HepG2 (cell line): Measurements from ENCODE around the gene OGT. TPM values are rescaled to one million over a fixed set of nuclear protein-coding genes. Genes with fewer than 3 reads are reported as not detected.

Source experiments
- ATAC-seq: fragments of 200-7000 bp; cut with Tn5 transposase; 3 replicates; pipeline ENCODE4 v1.9.1; 2020; ENCODE audit warnings: mild to moderate bottlenecking, moderate library complexity
- BruUV-seq: library from RNA; stranded (reverse); fragments of 400-500 nt; replicated peaks from 2 replicates; lab custom pipeline; 2021; lab: Mats Ljungman, UMichigan
- CTCF ChIA-PET: fragments of 300-600 bp; formaldehyde crosslinking; extraction: SDS; loops from one replicate; lab custom pipeline; 2021; ENCODE audit warnings: low total read pairs, inconsistent platforms, low intra/inter-chr PET ratio; lab: Yijun Ruan, JAX
- POLR2A ChIA-PET: fragments of 350-600 bp; sonication (Branson Sonifier 250); formaldehyde crosslinking; loops from one replicate; lab custom pipeline; 2020; ENCODE audit warnings: antibody characterized with exemption, inconsistent platforms; lab: Yijun Ruan, JAX
- DNase-seq: peaks from one replicate; pipeline ENCODE4 v3.0.0-alpha.2; 2015; ENCODE audit warnings: low spot score
- FAIRE-seq: peaks from 3 replicates; lab custom pipeline; 2011; peaks lifted over from hg19 to GRCh38; lab: Jason Lieb, UNC
- H2AFZ ChIP-seq: one replicate; pipeline ENCODE4 v1.6.1; 2011; ENCODE audit warnings: low read length, inconsistent platforms
- H3K27ac ChIP-seq: fragments of 300-600 bp; 3 replicates; pipeline ENCODE4 v1.8.0; 2011; ENCODE audit warnings: mixed run types, mild to moderate bottlenecking, mixed read lengths, low read length, inconsistent platforms; ENCODE audit not compliant: insufficient read depth; ENCODE audit errors: extremely low read length
- H3K27me3 ChIP-seq, 2 experiments: fragments of 200-600 bp in 1 of 2; 2 replicates in 1 of 2; 3 replicates in 1 of 2; pipeline versions ENCODE4 v1.6.0 to v1.8.0; 2011; ENCODE audit warnings: low read length in 2 of 2, mild to moderate bottlenecking in 2 of 2, moderate library complexity in 2 of 2, inconsistent platforms in 1 of 2; ENCODE audit not compliant: insufficient read depth in 2 of 2, control insufficient read depth in 1 of 2
- H3K36me3 ChIP-seq, 2 experiments: fragments of 200-600 bp in 1 of 2; replicated peaks in 1 of 2; 2 replicates in 1 of 2; 3 replicates in 1 of 2; pipeline versions ENCODE4 v1.5.1 to v1.8.0; 2011; ENCODE audit warnings: low read length in 2 of 2, inconsistent platforms in 1 of 2; ENCODE audit not compliant: insufficient read depth in 2 of 2, control insufficient read depth in 1 of 2
- H3K4me1 ChIP-seq: 2 replicates; pipeline ENCODE4 v1.5.1; 2012; ENCODE audit warnings: low read length, inconsistent platforms; ENCODE audit not compliant: insufficient read depth
- H3K4me2 ChIP-seq: 2 replicates; pipeline ENCODE4 v1.6.0; 2011; ENCODE audit warnings: low read depth, low read length, inconsistent platforms
- H3K4me3 ChIP-seq, 3 experiments: fragments of 200-600 bp in 1 of 3; sonication (generic), shearing (Covaris generic) in 1 of 3; replicated peaks in 1 of 3; 2 replicates each; pipeline ENCODE4 v1.5.1; 2011 to 2016; ENCODE audit warnings: low read length in 3 of 3, inconsistent platforms in 2 of 3, low read depth in 2 of 3, mild to moderate bottlenecking in 2 of 3, control low read depth in 1 of 3, mixed read lengths in 1 of 3; ENCODE audit not compliant: insufficient read depth in 1 of 3
- H3K79me2 ChIP-seq: one replicate; pipeline ENCODE4 v1.6.1; 2011; ENCODE audit warnings: low read length, inconsistent platforms; ENCODE audit not compliant: insufficient read depth
- H3K9ac ChIP-seq: 2 replicates; pipeline ENCODE4 v1.6.0; 2011; ENCODE audit warnings: mild to moderate bottlenecking, low read depth, low read length, inconsistent platforms; ENCODE audit not compliant: insufficient read depth
- H3K9me3 ChIP-seq: 2 replicates; pipeline ENCODE4 v1.5.1; 2012; ENCODE audit warnings: mild to moderate bottlenecking, low read length
- H4K20me1 ChIP-seq: 2 replicates; pipeline ENCODE4 v1.6.0; 2011; ENCODE audit warnings: inconsistent platforms, mild to moderate bottlenecking, low read length, moderate library complexity; ENCODE audit not compliant: insufficient read depth
- ARHGAP35 ChIP-seq: sonication (generic); formaldehyde crosslinking; IDR thresholded peaks from 2 replicates; pipeline ENCODE4 v1.9.0; 2022; ENCODE audit warnings: mild to moderate bottlenecking, inconsistent platforms, moderate library complexity, missing genetic modification reagents, borderline replicate concordance
- BORCS8-MEF2B ChIP-seq: sonication (generic); formaldehyde crosslinking; IDR thresholded peaks from 2 replicates; pipeline ENCODE4 v1.8.0; 2022; ENCODE audit warnings: mild to moderate bottlenecking, missing genetic modification reagents
- CENPX ChIP-seq: sonication (generic); formaldehyde crosslinking; IDR thresholded peaks from 2 replicates; pipeline ENCODE4 v1.9.0; 2021; ENCODE audit warnings: mild to moderate bottlenecking, missing genetic modification reagents, moderate library complexity
- ELF3 ChIP-seq: IDR thresholded peaks from 2 replicates; pipeline ENCODE4 v1.6.1; 2016; ENCODE audit warnings: missing genetic modification reagents, missing compliant biosample characterization
- FOXC1 ChIP-seq: sonication (generic); formaldehyde crosslinking; IDR thresholded peaks from 2 replicates; pipeline ENCODE4 v1.8.0; 2022; ENCODE audit warnings: mild to moderate bottlenecking, missing genetic modification reagents, borderline replicate concordance
- JUNB ChIP-seq: sonication (generic); formaldehyde crosslinking; IDR thresholded peaks from 2 replicates; pipeline ENCODE4 v1.8.0; 2022; ENCODE audit warnings: missing genetic modification reagents, mild to moderate bottlenecking, borderline replicate concordance
- KDM2A ChIP-seq: sonication (generic); formaldehyde crosslinking; IDR thresholded peaks from 2 replicates; pipeline ENCODE4 v1.4.0; 2020; ENCODE audit warnings: low read depth, missing genetic modification reagents, borderline replicate concordance
- NFKB2 ChIP-seq: sonication (generic); formaldehyde crosslinking; IDR thresholded peaks from 2 replicates; pipeline ENCODE4 v1.4.0; 2020; ENCODE audit warnings: missing genetic modification reagents, borderline replicate concordance
- SALL1 ChIP-seq: sonication (generic); formaldehyde crosslinking; IDR thresholded peaks from 2 replicates; pipeline ENCODE4 v1.8.0; 2022; ENCODE audit warnings: mild to moderate bottlenecking, missing genetic modification reagents
- ZBTB7B ChIP-seq: sonication (generic); formaldehyde crosslinking; IDR thresholded peaks from 2 replicates; pipeline ENCODE4 v1.4.0; 2020; ENCODE audit warnings: missing genetic modification reagents
- ZFY ChIP-seq: sonication (generic); formaldehyde crosslinking; IDR thresholded peaks from 2 replicates; pipeline ENCODE4 v1.4.0; 2020; ENCODE audit warnings: missing genetic modification reagents
- ZNF205 ChIP-seq: IDR thresholded peaks from 2 replicates; pipeline ENCODE4 v1.6.1; 2018; ENCODE audit warnings: missing biosample characterization, missing genetic modification reagents
- ZNF292 ChIP-seq: sonication (generic); formaldehyde crosslinking; IDR thresholded peaks from 2 replicates; pipeline ENCODE4 v1.8.1; 2022; ENCODE audit warnings: mild to moderate bottlenecking, low read depth, missing genetic modification reagents, borderline replicate concordance
- ZNF709 ChIP-seq: sonication (generic); formaldehyde crosslinking; IDR thresholded peaks from 2 replicates; pipeline ENCODE4 v1.5.0; 2020; ENCODE audit warnings: mild to moderate bottlenecking, missing genetic modification reagents
- ZNF841 ChIP-seq: sonication (generic); formaldehyde crosslinking; IDR thresholded peaks from 2 replicates; pipeline ENCODE4 v1.8.1; 2023; ENCODE audit warnings: missing genetic modification reagents, borderline replicate concordance
- WGBS: methylation state at CpG from one replicate; pipeline ENCODE4 v1.1.6; 2017; ENCODE audit warnings: low lambda C conversion rate; 5-methylcytosine and 5-hydroxymethylcytosine counted together
- in situ Hi-C: cut with HindIII; loops from 2 replicates; pipeline ENCODE4 v1.10.0; 2017; ENCODE audit warnings: low pct_unique_long_range_greater_than_20kb; ENCODE audit not compliant: extremely low pct_ligation_motif_present
- intact Hi-C: fragments of 100-400 bp; cut with micrococcal nuclease; formaldehyde crosslinking; loops from one replicate; pipeline ENCODE4 v1.10.0; 2022; ENCODE audit not compliant: unreplicated experiment
- polyA plus RNA-seq, 8 experiments: library from polyadenylated mRNA; depleted of rRNA in 3 of 8; stranded (reverse) in 7 of 8; unstranded in 1 of 8; fragments of >200 nt; fragmentation: Illumina TruSeq in 4 of 8; extraction: Trizol in 4 of 8; gene quantifications; 2 replicates each; pipeline versions ENCODE4 v1.2.1 to v1.2.3, GENCODE V29; 2011 to 2016; ENCODE audit warnings: low read depth in 4 of 8, missing spikeins in 1 of 8, mixed read lengths in 1 of 8; ENCODE audit not compliant: insufficient read depth in 1 of 8
- total RNA-seq, 5 experiments: library from RNA; depleted of rRNA; stranded (reverse); fragments of >200 nt; fragmentation: Illumina TruSeq; extraction: Trizol; gene quantifications; 2 replicates each; pipeline ENCODE4 v1.2.3, GENCODE V29; 2016; ENCODE audit warnings: low read depth in 1 of 5
- TF ChIP-seq, protein P1 (sequence below): sonication (generic); formaldehyde crosslinking; IDR thresholded peaks from 2 replicates; pipeline ENCODE4 v1.5.0; 2020; ENCODE audit warnings: mild to moderate bottlenecking, missing genetic modification reagents, moderate library complexity

OGT gene
- total and polyA plus RNA-seq, 2 of the 13 experiments (the other 11 are each of a cell fraction or from before 2014, with no cell fraction given) = 71.7 to 463 TPM

DNA sequence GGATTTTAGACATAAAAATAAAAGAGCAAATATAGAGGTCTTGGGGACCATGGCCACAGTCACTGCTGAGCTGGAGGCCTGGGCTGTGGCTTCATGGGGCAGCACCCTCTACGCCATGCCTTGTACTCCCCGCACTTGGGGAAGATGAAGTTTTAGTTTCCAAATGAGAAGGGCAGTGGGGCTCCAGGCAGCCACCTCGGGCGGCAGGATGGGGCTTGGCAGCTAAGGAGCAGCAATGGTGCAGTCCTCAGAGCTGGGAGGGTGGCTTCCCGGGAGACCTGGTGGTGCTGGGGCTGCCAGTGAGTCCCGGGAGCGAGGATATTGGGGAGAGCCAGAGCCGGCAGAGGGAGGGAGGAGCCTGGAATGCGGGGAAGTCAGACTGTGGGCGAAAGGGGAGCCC, 83.0 kb downstream of the OGT start:
- H3K9ac ChIP-seq = no peak overlapping the region
- no peak overlapping the region for H3K4me2 ChIP-seq
- intact Hi-C loops = loop anchor here (2.0 kb wide), 1 partner anchor 35 kb away; no protein-coding TSS in a partner anchor
- H3K27me3 ChIP-seq = no peaks in the 10 kb centered on the region
- H3K4me3 ChIP-seq = no peak overlapping the region
- H3K36me3 ChIP-seq = no peaks in the 10 kb centered on the region
- in situ Hi-C loops = no loop called here
- no peaks in the 10 kb centered on the region for H3K9me3 ChIP-seq
- FAIRE-seq = no peak
- 92% methylated on average over 7 of the region's 10 CpGs for WGBS
- H3K27ac ChIP-seq = no peak overlapping the region
- H3K79me2 ChIP-seq = no peaks in the 10 kb centered on the region
- POLR2A ChIA-PET = no interaction called here
- ATAC-seq = no peak
- DNase-seq = no peak
- no TSS peak for BruUV-seq
- no peaks in the 10 kb centered on the region for H4K20me1 ChIP-seq
- H3K4me1 ChIP-seq = peaks cover 9% of the 10 kb centered on the region
- CTCF ChIA-PET = no interaction called here
- no peak for TF ChIP-seq ZNF709 (CRISPR knock-in tag)
- TF ChIP-seq CENPX (CRISPR knock-in tag) = no peak
- no peak for TF ChIP-seq ZBTB7B
- TF ChIP-seq SALL1 (CRISPR knock-in tag) = no peak
- TF ChIP-seq ARHGAP35 (CRISPR knock-in tag) = no peak
- H2AFZ ChIP-seq = no peak overlapping the region

DNA sequence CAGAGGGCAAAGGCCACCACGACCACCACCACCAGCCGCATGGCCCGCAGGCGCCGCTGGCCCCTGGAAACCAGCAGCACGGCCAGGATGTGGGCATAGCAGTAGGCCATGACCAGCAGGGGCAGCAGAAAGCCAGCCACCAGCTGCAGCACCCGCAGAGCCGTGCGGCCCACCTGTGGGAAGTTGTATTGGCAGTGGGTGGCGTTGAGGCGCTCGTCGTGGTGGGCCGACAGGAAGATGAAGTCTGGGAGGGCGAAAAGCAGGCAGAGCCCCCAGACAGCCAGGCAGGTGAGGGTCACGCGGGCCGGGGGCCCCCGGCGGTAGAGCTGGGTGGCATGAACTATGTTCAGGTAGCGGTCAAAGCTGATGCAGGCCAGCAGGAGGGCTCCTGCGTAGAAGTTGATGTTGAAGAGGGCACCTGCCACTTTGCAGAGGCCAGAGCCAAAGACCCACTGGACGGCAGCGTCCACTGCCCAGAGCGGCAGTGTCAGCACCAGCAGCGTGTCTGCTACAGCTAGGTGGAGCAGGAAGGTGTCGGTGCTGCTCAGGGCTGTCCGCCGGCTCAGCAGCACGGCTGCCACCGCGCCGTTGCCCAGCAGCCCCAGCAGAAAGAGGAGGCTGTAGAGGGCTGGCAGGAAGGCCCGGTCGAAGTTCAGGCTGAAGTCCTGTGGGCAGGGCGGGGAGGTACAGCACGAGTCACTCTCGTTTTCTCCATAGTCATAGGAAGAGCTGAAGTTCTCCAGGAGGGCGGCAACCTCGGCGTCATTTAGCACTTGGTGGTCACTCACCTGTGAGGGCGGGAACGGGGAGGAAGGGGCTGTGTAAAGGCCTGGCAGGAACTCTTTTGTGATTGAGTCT, 84.0 kb downstream of the OGT start:
- peak; percentile 8 for FAIRE-seq
- no TSS peak for BruUV-seq
- DNase-seq = peak; percentile 31
- Histone ChIP-seq H3K4me2 (peak overlapping the region; percentile 88), H3K9me3 (no peaks in the 10 kb centered on the region), H3K79me2 (no peaks in the 10 kb centered on the region), H2AFZ (no peak overlapping the region), H3K27ac (no peak overlapping the region), H3K4me1 (peaks cover 9% of the 10 kb centered on the region), H3K4me3 (peak overlapping the region; percentile 38 to 66 (median 45); a peak in 5 of 6 replicates), H4K20me1 (no peaks in the 10 kb centered on the region), H3K27me3 (no peaks in the 10 kb centered on the region), H3K36me3 (no peaks in the 10 kb centered on the region), H3K9ac (peak overlapping the region; percentile 36; the same call in 1 of the 2 replicates)
- ATAC-seq = peak; percentile 92
- 50% methylated on average over 4 of the region's 43 CpGs for WGBS
- CTCF ChIA-PET = interaction anchor here (0.8 to 0.9 kb wide), 2 partner anchors 34 to 35 kb away, joined by 3 to 6 read pairs; no protein-coding TSS in a partner anchor
- POLR2A ChIA-PET = interaction anchor here (0.8 kb wide), 1 partner anchor 12 kb away, joined by 4 read pairs; no protein-coding TSS in a partner anchor
- in situ Hi-C loops (no loop called here), intact Hi-C loops (loop anchor here (2.0 kb wide), 1 partner anchor 34 kb away; no protein-coding TSS in a partner anchor)
- TF ChIP-seq BORCS8-MEF2B (CRISPR knock-in tag) (no peak), ELF3 (CRISPR knock-in tag) (no peak), ZFY (CRISPR knock-in tag) (peak; percentile 70), KDM2A (peak; percentile 21; the same call in 1 of the 2 replicates), ZNF205 (CRISPR knock-in tag) (no peak), NFKB2 (peak; percentile 35; the same call in 1 of the 2 replicates), JUNB (CRISPR knock-in tag) (no peak), ZNF292 (CRISPR knock-in tag) (peak; percentile 74), ZNF841 (CRISPR knock-in tag) (no peak), FOXC1 (CRISPR knock-in tag) (0 out of 2 replicates have a peak, but pooled peaks have one; percentile 40)
- TF ChIP-seq, protein P1, sequence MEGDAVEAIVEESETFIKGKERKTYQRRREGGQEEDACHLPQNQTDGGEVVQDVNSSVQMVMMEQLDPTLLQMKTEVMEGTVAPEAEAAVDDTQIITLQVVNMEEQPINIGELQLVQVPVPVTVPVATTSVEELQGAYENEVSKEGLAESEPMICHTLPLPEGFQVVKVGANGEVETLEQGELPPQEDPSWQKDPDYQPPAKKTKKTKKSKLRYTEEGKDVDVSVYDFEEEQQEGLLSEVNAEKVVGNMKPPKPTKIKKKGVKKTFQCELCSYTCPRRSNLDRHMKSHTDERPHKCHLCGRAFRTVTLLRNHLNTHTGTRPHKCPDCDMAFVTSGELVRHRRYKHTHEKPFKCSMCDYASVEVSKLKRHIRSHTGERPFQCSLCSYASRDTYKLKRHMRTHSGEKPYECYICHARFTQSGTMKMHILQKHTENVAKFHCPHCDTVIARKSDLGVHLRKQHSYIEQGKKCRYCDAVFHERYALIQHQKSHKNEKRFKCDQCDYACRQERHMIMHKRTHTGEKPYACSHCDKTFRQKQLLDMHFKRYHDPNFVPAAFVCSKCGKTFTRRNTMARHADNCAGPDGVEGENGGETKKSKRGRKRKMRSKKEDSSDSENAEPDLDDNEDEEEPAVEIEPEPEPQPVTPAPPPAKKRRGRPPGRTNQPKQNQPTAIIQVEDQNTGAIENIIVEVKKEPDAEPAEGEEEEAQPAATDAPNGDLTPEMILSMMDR = peak; percentile 49
